ENCODE data around the gene DCTD.
A peak's percentile ranks its signal among the peaks of the same experiment; 100 is the strongest.
"Not testable (repeated sequence)": the region's sequence is repeated elsewhere in the genome, so short reads cannot be mapped to it uniquely, and the experiment has no call there.

The DCTD gene

DNA sequence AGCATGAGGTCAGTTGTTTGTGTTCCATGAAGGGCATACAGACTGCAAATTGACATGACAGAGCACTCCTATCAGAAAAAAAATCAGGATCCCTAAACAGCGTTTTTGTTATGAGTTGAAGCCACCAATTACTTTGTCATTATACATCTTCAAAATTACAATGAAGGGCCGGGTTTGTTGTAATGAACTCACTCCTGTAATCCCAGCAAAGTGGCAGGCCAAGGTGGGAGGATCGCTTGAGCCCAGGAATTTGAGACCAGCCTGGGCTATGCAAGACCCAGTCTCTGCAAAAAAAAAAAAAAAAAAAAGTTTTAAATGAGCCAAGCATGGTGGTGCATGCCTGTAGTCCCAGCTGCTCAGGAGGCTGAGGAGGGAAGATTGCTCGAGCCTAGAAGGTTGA, 3.5 kb upstream of the DCTD start:
- no peak for DNase-seq (ENCODE audit: low spot score)

DNA sequence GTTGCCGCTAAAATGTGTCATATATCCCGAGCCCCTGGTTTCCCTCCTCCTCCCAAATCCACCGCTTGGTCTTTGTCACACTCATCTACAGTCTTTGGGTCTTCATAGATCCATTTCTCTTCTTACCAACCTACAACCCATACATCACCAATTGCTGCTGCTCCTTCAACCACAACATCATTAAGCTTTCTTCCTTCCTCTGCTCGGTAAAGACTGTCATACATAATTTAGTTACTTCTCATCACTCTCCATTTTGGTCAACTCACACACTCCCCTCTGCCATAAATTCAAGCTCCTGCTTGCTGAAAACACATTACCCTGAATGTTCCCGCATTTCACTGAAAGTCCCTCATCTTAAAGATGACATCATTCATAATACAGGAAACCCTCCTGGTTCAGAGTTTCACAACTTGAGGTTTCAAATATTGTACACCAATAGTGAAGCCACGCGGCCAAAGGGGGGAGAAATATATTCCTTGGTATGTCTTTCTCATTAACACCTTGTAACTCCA, 1.7 kb upstream of the DCTD start:
- DNase-seq (ENCODE audit: low spot score) = no peak

DNA sequence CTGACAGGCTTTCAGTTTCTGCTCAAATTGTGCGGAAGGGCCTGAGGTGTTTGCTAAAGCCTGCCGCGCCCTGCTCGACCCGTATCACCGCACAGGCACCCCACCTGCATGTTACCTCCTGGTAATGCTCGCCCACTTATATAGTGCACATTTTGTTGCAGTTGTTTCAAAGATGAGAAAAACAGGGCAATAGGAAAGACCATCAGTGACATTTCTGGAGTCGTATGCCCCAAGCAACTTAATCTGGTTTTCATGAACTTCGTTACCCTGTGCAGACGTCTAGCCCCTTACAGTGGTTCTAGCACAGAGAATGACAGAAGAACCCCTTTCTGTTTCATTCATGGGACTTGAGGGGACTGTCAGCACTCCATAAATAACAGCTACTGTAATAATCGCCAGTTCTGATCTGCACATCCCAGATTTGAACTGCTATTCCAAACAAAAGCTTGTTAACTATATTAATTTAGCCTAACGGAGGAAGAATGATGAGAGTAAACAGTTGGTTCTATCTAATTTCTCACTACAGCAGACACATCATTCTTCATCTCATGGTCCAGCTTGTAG, 940 bp upstream of the DCTD start:
- no peak for DNase-seq (ENCODE audit: low spot score)

DNA sequence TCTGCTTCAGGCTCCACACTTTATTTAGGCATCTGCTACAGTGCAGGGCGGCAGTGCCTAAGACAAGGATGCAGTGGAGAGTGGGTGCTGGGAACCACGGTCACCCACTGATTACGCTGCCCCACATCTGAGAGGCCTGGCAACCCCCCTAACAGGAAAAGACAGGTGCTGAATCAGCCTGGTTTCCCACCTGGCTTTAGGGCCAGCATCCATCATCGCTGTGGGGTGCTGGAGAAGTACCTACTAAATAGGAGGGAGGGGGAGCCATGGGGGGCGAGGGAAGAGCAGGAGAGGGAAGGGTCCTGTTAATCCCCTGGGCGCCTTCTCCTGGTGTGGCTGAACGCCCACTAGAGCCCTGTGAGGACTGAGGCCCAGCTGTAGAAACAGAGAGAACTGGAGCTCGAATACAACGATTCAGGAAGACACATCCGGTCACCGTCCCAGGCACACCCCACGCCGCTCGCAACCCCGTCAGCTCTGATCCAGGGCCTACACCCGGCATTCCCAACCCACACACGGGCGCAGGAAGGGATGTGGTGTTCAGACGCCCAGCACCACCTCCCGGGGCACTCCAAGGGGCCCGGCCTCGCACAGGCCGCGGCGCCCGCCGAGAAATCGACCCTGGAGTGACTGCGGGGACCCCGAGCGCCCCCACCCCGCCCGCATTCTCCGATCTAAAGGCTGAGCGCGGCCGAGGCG, 554 bp downstream of the DCTD start:
- peak; percentile 48 for DNase-seq (ENCODE audit: low spot score)

DNA sequence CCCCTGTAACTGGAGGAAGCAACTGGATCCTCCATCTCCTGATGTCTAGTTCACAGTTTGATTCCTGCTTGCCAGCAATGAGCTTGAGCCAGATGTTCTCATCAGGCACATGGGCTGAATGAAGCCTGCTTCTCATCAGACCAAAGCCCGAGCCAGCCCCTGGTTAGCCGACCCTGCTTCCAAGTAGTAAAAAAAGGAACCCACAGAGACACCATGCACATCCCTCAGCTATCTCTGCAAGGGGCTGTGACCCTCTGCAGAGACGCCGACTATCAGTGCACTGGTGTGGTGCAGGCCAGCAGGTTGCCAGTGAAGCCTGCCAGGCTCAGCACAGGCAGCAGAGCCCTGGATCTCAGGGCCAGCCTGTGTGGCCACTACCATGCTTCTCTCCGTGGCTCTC, 2.8 kb downstream of the DCTD start:
- no peak for DNase-seq (ENCODE audit: low spot score)

DNA sequence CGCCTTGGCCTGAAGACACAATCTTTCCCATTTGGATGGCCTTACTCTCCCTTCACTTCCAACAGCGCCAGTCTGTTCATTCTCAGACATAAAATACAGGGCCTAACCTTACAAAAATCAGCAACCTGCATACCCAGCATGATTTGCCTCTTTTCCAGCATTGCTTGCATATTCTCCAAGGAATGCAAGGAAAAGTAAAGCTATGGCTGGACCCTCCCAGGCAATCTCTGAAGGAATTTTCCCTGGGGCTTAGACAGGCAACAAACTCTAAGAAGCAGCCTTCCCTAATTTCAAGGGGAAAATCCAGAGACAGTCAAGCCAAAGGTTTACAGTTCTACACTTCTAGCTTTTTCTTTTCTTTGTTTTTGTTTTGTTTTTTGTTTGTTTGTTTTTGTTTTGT, 3.6 kb downstream of the DCTD start:
- no peak for DNase-seq (ENCODE audit: low spot score)

DNA sequence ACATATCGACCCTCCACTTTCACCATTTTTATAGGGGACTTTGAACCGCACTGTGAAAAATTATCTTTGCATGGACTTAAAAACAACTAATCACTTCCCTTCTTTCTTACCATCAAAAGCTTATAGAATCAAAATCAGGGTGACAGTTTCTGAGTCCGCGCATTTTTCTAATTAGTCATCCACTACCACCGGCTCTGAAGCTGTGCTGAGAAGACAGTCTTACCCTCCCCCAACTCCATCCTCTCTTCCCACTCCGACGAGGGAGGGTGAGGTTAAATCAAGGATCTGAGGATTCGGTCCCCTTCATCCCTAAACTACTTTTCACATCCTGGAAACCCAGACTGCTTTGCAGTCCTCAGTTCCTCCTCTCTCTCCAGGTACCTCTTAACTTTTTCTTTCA, 4.2 kb downstream of the DCTD start:
- DNase-seq (ENCODE audit: low spot score) = no peak

DNA sequence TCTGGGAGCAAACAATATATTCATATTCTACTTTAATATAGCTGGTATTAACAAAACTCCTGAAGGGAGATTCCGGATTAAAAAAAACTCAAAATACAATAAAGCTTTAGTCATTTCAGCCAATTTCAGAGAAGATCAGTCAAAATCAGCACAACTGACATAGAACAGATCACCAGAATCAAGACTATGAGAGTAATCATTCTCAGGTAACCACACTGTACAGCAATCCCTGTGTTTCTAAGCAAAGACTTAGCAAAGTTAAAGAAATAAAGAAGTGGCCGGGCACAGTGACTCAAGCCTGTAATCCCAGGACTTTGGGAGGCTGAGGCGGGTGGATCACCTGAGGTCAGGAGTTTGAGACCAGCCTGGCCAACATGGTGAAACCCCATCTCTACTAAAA, 9.1 kb downstream of the DCTD start:
- DNase-seq (ENCODE audit: low spot score) = no peak

DNA sequence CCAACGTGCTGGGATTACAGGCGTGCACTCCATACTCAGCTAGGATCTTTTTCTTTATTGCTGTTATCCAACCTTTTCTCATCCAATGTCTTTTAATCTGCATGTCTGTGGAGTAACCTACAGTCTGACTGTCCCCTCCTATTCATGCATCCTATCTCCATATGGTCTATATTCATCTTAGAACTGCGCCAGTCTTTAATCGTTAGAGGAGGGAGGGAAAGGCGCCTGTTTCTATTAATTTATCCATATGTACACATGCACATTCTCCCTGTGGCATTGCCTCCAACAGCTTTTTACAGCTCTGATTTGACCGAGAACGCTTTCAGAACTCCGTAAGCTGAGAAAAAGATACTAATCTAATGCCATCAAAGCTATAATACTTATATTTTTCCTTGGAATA, 9.8 kb downstream of the DCTD start:
- no peak for DNase-seq (ENCODE audit: low spot score)

DNA sequence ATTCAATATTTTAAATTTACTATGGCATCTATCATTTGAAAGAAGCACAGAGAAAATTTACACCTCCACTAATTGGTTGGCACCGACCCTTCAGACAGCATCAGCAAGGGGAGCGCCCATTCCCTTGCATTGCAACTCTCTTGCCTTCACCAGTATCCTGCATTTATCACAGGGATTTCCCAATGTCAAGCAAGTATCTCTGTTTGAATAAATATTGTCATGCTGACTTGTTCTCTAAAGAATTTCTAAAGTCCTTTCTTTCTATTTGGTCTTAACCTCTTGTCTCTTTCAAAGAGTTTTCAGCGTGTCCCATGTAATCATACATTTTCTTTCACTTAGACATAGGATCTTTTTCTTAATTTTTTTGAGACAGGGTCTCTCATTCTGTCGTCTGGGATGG, 10.4 kb downstream of the DCTD start:
- no peak for DNase-seq (ENCODE audit: low spot score)

DNA sequence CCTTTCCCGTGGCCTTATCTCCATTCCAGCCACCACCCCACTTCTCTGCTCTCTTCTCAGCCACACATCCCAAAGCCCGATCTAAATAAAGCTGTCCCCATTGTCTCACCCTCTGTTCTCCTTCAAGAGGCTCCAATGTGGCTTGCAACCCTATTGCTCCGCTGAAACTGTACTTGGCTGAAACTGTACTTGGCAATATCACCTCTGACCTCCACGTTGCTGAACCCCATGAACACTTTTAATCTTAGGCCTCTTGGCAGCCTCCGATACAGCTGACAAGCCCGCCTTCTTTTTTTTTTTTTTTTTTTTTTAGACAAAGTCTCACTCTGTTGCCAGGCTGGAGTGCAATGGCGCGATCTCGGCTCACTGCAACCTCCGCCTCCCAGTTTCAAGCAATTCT, 12.1 kb downstream of the DCTD start:
- no peak for DNase-seq (ENCODE audit: low spot score)

DNA sequence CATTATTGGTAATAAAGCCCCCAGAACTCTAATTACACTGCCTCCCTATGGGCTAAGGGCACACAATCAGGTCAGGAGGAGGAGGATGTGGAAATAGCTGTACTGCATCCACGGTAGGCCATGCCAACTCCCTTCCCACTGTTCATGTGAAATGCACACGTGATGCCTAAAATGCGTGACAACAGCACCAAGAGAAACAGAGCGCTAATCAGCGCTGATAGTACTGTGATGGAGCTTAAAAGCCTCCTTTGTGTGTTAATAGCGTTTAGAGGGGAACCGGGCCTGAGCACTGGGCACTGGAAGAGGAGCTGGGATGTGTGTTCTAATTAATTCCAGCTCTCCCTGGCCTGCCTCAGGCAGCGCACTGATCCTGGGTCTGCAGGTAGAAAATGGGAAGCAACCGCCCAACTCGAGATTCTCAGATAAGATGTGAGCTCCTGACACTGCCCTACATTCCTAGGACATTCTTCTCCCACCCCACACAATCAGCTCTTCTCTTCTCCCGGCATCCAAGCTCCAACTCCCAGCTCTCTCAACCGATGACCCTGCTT, 12.9 kb downstream of the DCTD start:
- DNase-seq (ENCODE audit: low spot score) = no peak

DNA sequence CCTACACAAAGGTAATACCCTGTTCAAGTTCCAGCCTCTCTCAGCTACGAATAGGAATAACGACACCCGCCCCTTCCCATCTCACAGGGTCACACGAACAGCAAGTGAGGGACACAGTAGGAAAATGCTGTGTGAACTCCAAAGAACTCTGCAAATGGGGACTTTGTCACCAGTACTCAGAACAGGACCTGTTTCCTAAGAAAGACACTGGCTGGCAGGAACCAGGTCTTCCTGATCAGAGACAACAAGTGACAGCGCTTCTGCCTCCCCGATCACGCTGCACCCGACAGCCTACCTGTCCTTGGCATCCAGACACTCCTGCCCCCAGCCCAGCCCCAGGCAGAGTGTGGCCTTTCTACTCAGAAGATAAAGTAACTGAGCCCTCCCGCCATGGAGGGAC, 14.2 kb downstream of the DCTD start:
- DNase-seq (ENCODE audit: low spot score) = no peak

DNA sequence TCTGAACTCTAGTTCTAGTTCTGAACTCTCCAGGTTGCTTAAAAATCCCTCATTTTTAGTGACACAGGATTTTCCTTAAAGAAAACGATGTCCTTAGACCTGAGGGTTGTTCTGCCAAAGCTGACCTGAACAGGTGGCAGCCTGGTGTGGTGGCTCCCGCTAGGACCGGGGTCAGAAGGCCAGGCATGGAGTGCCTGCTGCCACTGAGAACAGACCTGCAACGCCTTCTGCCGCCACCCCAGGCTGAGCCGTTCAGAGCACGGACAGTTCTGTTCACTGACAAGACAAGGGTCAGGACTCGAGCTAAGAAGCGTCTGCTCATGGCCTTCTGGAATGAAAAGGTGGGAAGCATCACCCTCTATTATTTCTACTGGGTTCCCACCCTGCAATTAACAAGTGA, 15.8 kb downstream of the DCTD start:
- DNase-seq (ENCODE audit: low spot score) = peak; percentile 67

DNA sequence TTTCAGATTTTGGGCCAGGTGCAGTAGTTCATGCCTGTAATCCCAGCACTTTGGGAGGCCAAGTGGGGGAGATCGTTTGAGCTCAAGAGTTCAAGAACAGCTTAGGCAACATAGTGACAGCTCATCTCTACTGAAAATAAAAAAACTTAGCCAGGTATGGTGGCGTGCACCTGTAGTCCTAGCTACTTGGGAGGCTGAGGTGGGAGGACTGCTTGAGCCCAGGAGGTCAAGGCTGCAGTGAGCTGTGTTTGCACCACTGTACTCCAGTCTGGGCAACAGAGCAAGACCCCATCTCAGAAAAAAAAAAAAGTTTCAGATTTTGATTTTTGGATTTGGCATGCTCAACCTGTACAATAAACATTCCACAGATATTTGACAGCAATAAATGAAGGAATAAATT, 17.2 kb downstream of the DCTD start:
- not testable (repeated sequence) for DNase-seq (ENCODE audit: low spot score)

DNA sequence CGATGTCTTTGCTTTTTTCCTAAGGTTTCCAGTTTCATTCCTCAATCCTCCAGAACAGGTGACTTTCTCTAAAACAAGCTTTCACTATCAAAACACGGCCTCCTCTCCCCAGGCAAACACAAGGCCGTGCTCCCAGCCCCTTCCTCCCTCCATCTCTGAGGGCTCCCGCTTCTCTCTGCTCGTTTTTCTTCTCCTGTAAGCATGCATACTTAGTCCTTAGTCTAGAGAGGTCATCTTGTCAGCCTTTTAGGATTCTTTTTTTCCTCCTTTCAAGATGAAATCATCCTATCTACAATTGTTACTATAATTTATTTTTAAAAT, 18.7 kb downstream of the DCTD start:
- DNase-seq (ENCODE audit: low spot score) = no peak

DNA sequence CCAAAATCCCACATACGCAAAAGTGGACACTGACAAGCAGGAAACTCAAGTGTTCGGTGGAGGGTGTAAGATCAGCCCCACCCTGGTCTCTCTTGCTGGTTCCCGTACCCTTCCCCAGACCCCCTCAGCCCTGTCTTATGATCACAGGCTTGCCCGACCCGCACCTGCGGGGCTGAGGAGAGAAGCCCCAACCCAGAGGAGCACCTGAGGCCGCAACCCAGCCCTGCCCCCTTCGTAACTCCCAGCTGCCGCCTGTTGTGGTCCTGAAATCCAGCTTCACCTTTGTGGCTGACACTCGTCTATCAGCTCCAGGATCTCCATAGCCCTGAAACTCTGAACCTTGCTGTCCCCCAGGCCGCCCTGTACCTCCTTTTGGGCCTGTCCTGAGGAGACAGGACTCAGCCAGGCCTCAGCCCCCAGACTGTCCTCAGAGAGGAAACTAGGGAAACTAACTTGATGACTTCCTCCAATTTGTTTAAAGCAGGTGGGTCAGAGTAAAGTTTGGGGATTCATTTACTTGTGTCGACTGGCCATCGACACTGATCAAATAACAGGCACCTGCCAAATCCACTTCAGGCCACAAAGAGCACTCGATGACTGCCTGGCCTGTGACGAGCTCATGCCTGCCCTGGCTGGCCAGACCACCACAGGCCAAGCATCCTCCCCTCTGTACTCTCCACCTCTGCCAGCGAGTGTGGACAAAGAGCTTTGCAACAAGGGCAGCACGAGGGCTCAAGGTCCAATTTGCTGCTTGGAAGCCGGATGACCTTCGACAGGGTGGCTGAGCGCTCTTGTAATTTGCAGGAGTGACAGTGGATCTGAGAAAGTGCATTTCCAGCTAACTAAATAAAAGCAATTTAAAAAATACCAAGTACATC, 19.3 kb downstream of the DCTD start:
- DNase-seq (ENCODE audit: low spot score) = no peak

DNA sequence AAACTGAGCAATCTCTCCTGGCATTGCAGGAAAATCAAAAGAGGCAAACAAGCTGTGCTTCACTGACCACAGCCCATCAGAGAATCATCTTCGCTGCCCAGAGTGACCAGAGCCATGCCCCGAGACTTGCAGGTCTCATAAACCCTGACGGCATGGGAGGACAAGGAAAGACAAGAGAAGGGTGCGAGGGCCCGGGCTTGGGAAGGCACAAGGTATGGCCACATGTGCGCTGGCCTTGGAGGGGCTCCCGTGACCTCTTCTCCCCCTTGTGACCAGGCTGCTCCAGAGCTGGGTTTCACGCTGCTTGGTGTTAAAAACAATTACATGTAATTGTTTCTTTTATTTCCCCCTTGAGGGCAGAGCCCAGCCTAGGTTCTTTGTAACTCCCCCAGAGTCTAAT, 20.8 kb downstream of the DCTD start:
- no peak for DNase-seq (ENCODE audit: low spot score)

DNA sequence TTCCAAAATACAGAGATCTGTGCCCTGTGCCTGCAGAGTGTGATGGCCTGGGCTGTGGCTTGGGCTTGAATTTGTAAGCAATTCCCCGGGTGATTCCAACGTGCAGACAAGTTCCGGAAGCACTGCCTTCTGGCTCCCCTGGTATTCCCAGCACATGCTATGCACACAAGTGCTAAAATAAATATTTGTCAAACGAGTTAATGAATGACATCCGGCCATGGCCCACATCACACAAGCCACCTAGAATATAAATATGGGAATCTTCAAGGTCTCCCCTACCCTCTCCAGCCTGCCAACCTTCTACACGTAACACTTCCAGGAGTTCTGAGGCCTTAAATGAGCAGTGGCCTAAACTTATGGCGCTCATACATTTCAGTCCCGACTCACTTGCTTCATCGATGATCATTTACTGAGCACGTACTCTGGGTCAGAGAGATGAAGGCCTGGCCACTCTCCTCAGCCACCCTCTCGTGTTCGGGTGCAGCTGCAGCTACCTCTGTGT, 21.3 kb downstream of the DCTD start:
- no peak for DNase-seq (ENCODE audit: low spot score)

DNA sequence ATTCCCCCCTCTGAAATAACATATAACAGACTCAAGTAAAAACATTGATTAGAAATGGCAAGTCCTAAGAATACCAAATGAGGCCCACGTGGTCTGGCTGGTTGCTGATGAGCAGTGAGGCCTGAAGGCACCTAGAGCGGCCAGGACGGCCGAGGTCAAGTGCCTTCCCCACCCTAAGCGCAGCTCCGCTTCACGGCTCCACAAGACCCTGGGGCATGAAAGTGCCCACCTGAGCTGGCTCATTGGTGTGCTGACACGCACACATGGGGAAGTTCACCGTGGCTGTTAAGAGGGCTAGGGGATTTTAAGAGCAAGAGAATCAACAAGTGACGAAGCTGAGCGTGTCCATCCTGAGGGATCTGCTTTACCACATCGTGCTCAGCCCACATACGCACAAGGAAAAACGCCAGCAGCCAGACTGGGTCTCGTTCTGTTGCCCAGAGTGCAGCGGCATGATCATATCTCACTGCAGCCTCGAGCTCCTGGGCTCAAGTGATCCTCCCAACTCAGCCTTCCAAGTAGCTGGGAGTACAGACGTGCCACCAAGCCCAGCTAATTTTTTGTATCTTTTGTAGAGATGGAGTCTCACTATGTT, 22.4 kb downstream of the DCTD start:
- no peak for DNase-seq (ENCODE audit: low spot score)

DNA sequence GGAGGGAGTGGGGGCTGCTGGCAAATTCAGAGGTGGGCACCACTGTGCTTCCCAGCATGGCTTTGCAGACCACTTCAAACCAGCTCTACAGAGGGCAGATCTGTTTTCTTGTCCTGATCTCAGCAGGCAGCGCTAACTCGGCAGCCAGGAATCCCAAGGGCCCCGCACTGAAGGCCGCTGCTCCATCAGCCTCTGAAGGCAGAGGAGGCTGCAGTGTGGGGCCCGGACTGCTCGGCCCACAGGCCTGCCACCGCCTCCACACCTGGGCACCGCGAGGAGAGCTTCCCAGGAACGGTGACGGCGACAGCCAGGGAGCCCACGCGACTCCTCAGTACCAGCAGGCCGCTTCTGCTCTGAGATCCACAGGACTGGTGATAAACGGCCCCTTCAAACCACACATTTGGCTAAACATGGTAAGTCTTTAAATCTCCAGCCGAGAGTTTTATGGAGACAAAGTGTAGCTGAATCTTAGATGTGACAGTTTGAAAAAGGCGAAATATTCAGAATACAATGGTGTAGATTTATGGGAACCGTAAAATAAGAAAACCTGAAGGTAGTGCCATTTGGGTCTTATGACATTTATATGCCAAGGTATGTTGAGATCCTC, 23.6 kb downstream of the DCTD start:
- no peak for DNase-seq (ENCODE audit: low spot score)

DNA sequence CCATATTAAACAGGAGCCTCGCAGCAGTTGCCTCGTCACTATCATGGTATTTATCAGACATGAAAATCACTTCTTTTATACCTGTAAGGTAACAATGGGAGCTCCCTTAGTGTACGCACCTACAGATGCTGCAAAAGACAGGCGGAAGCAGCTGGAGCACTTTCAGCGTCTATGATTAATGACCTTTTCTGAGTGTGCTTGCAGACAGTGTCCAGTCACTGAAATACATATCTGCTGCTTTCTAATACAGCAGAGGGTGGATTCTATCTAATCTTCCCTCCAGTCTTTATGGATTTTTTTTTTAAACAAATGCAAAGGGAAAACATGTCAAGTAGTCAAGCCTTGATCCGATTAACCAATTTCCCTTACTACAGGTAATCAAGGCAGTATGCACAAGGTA, 24.1 kb downstream of the DCTD start:
- no peak for DNase-seq (ENCODE audit: low spot score)
